Measurements from ENCODE around the gene GSX2. TPM values are rescaled to one million over a fixed set of nuclear protein-coding genes. Genes with fewer than 3 reads are reported as not detected.
"Not testable (repeated sequence)": the region's sequence is repeated elsewhere in the genome, so short reads cannot be mapped to it uniquely, and the experiment has no call there.

GSX2 gene
- total and polyA plus RNA-seq, 2 of the 8 experiments (the other 6 are each of a cell fraction or from before 2014, with no cell fraction given): not detected

GRCh38 chr4:54127660-54128059 is 27.7 kb downstream of the GSX2 start (continued):
- no peak for TF ChIP-seq SIN3A (conservative IDR thresholded peaks at IDR 0.05 in 1 of 2, IDR thresholded peaks at IDR 0.05 in 1 of 2; ENCODE audit: low read depth in 1 of 2, low read length in 2 of 2)
- no peak for TF ChIP-seq NRF1 (IDR thresholded peaks at IDR 0.05; ENCODE audit: low read depth, low read length)
- TF ChIP-seq MAFK (IDR thresholded peaks at IDR 0.05; ENCODE audit: low read depth, low read length): no peak
- no peak for TF ChIP-seq GABPA (IDR thresholded peaks at IDR 0.05; ENCODE audit: borderline replicate concordance, insufficient read depth, low read length)
- no peak for TF ChIP-seq YY1 (IDR thresholded peaks at IDR 0.05; ENCODE audit: low read depth, low read length)

DNA sequence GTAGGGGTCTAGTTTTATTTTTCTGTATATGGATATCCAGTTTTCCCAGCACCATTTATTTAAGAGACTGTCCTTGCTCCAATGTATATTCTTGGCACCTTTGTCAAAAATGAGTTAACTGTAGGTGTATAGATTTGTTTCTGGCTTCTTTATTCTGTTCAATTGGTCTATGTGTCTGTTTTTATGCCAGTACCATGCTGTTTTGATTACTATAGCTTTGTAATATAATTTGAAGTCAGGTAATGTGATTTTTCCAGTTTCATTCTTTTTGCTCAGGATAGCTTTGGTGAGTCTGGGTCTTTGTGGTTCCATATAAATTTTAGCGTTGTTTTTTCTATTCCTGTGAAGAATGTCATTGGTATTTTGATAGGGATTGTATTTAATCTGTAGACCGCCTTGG is 28.7 kb downstream of the GSX2 start:
- H2BK12ac ChIP-seq (ENCODE audit: low read depth, low read length); H3K4me1 ChIP-seq (replicated peaks in 1 of 4; ENCODE audit: control insufficient read depth in 3 of 4, insufficient read depth in 4 of 4, low read length in 3 of 4); H3K9ac ChIP-seq (replicated peaks in 1 of 4; ENCODE audit: extremely low read depth in 1 of 4, low read depth in 3 of 4, low read length in 3 of 4); H3K4me2 ChIP-seq (ENCODE audit: insufficient read depth in 1 of 2, low read depth in 2 of 2, low read length in 2 of 2); H3K23me2 ChIP-seq (ENCODE audit: low read depth, low read length); H3K14ac ChIP-seq (ENCODE audit: insufficient read length); H2AK5ac ChIP-seq (ENCODE audit: low read depth, low read length); H2BK120ac ChIP-seq (replicated peaks; ENCODE audit: low read depth, low read length); H4K5ac ChIP-seq (ENCODE audit: insufficient read length, low read depth, low read length); H3K4ac ChIP-seq (replicated peaks; ENCODE audit: insufficient read length, low read depth, low read length); FAIRE-seq; H2BK5ac ChIP-seq (ENCODE audit: low read depth, low read length); H3K36me3 ChIP-seq (ENCODE audit: control insufficient read depth in 2 of 4, insufficient read depth in 4 of 4, low read length in 3 of 4); DNase-seq (ENCODE audit: low read depth in 1 of 2, low spot score in 2 of 2); POLR2A ChIA-PET (ENCODE audit: partially characterized antibody); H4K8ac ChIP-seq (ENCODE audit: extremely low read depth, insufficient read depth, low read length); H3K79me1 ChIP-seq (ENCODE audit: low read depth, low read length); H4K91ac ChIP-seq (replicated peaks; ENCODE audit: insufficient read length, low read length); H4K20me1 ChIP-seq (replicated peaks in 1 of 2; ENCODE audit: control insufficient read depth in 1 of 2, insufficient read depth in 2 of 2, low read length in 2 of 2); H3K79me2 ChIP-seq (ENCODE audit: control insufficient read depth in 1 of 2, insufficient read depth in 2 of 2, low read length in 2 of 2); H3K27me3 ChIP-seq (replicated peaks in 1 of 4; ENCODE audit: control insufficient read depth in 3 of 4, extremely low read depth in 1 of 4, insufficient read depth in 3 of 4, low read length in 3 of 4); H3K56ac ChIP-seq (replicated peaks; ENCODE audit: insufficient read length, low read depth, low read length); H2BK15ac ChIP-seq (ENCODE audit: low read length); H2AFZ ChIP-seq (ENCODE audit: low read length); H3K23ac ChIP-seq (ENCODE audit: insufficient read length); H3K18ac ChIP-seq (ENCODE audit: extremely low read depth, low read length); H3K9me3 ChIP-seq (ENCODE audit: insufficient read depth in 2 of 2, low read depth in 1 of 2, low read length in 1 of 2); H2BK20ac ChIP-seq (ENCODE audit: low read length); H3K27ac ChIP-seq (ENCODE audit: low read depth, low read length); H3K4me3 ChIP-seq (ENCODE audit: extremely low read depth in 1 of 4, insufficient read depth in 2 of 4, low read depth in 3 of 4, low read length in 4 of 4): not testable (repeated sequence)
- WGBS, 2 experiments (ENCODE audit: extremely low coverage in 1 of 2, insufficient coverage in 1 of 2, insufficient read length in 1 of 2, insufficient replicate concordance in 2 of 2, low coverage in 1 of 2, low lambda C conversion rate in 2 of 2, missing lambda C conversion rate in 1 of 2): 89% methylated on average over 2 of the region's 2 CpGs; no CpG with 5 or more reads in 1 of the 2 experiments
- CTCF ChIA-PET (ENCODE audit: partially characterized antibody): interaction anchor here (1.2 kb wide), 1 partner anchor 220 kb away, joined by 3 read pairs; no protein-coding TSS in a partner anchor

Measured in H1 (cell line).